Brain microvascular endothelial cell (primary cell): ENCODE measurements around the gene WLS.

Source experiments
- DNase-seq: peaks from one replicate; pipeline ENCODE4 v3.0.0-alpha.2; 2020
- H3K27ac ChIP-seq: fragments of 250-450 bp; sonication (Bioruptor Pico); 2 replicates; pipeline ENCODE4 v1.5.1; 2020; ENCODE audit warnings: mild to moderate bottlenecking, moderate library complexity
- H3K27me3 ChIP-seq: fragments of 250-450 bp; sonication (Bioruptor Pico); replicated peaks from 2 replicates; pipeline ENCODE4 v1.5.1; 2020; ENCODE audit warnings: mild to moderate bottlenecking
- H3K36me3 ChIP-seq: fragments of 250-450 bp; sonication (Bioruptor Pico); replicated peaks from 2 replicates; pipeline ENCODE4 v1.5.1; 2020; ENCODE audit warnings: mild to moderate bottlenecking
- H3K4me3 ChIP-seq: 2 replicates; pipeline ENCODE4 v1.5.1; 2011; ENCODE audit warnings: low read depth, mild to moderate bottlenecking, control low read depth, low read length, moderate library complexity
- CTCF ChIP-seq: IDR thresholded peaks from 2 replicates; pipeline ENCODE4 v1.5.1; 2011; ENCODE audit warnings: low read depth, mild to moderate bottlenecking, moderate library complexity, low read length, control low read depth, inconsistent platforms; ENCODE audit errors: missing control alignments
- in situ Hi-C: cut with HindIII; loops from 2 replicates; pipeline ENCODE4 v1.10.0; 2017; ENCODE audit warnings: low sequenced_read_pairs, low pct_ligation_motif_present

Gene WLS

GRCh38 chr1:68185743-68186142 lies 46.6 kb downstream of the WLS start:
- Histone ChIP-seq H3K4me3 (no peak overlapping the region), H3K36me3 (peaks cover 12% of the 10 kb centered on the region), H3K27ac (no peak overlapping the region), H3K27me3 (no peaks in the 10 kb centered on the region)
- DNase-seq: no peak
- in situ Hi-C loops: no loop called here
- TF ChIP-seq CTCF: no peak

- TF ChIP-seq CTCF: no peak
- no peaks in the 10 kb centered on the region for H3K27me3 ChIP-seq
- H3K4me3 ChIP-seq: no peak overlapping the region
- no peak overlapping the region for H3K27ac ChIP-seq
- no peak for DNase-seq
- H3K36me3 ChIP-seq: no peaks in the 10 kb centered on the region
- in situ Hi-C loops: no loop called here
Observed at GRCh38 chr1:68183895-68184294, 48.4 kb downstream of the WLS start.

GRCh38 chr1:68181165-68181556 lies 51.2 kb downstream of the WLS start:
- DNase-seq: no peak
- no peak for TF ChIP-seq CTCF
- Histone ChIP-seq H3K27me3 (no peaks in the 10 kb centered on the region), H3K27ac (no peak overlapping the region), H3K36me3 (no peaks in the 10 kb centered on the region), H3K4me3 (no peak overlapping the region)
- in situ Hi-C loops: no loop called here

- no peak for TF ChIP-seq CTCF
- H3K27ac ChIP-seq: no peak overlapping the region
- in situ Hi-C loops: no loop called here
- no peak for DNase-seq
- no peak overlapping the region for H3K4me3 ChIP-seq
- no peaks in the 10 kb centered on the region for H3K36me3 ChIP-seq
- no peaks in the 10 kb centered on the region for H3K27me3 ChIP-seq
Observed at GRCh38 chr1:68180441-68181164, 51.7 kb downstream of the WLS start.

- TF ChIP-seq CTCF: no peak
- Histone ChIP-seq H3K27ac (peak overlapping the region; percentile 90), H3K27me3 (no peaks in the 10 kb centered on the region), H3K4me3 (no peak overlapping the region), H3K36me3 (no peaks in the 10 kb centered on the region)
- peak; percentile 51 for DNase-seq
- in situ Hi-C loops: no loop called here
Observed at GRCh38 chr1:68178821-68179490, 53.4 kb downstream of the WLS start.
